GM19239 (cell line): Measurements from ENCODE around the gene CYTH4.

Source experiments
- DNase-seq: peaks from one replicate; pipeline ENCODE4 v3.0.0; 2011; ENCODE audit warnings: low spot score; ENCODE audit not compliant: insufficient read length
- FAIRE-seq: peaks from 2 replicates; lab custom pipeline; 2011; peaks lifted over from hg19 to GRCh38; lab: Jason Lieb, UNC

Gene CYTH4

GRCh38 chr22:37363261-37363992 is 81.1 kb downstream of the CYTH4 start:
- no peak for DNase-seq
- no peak for FAIRE-seq
